HL-60 (cell line): ENCODE measurements around the gene DLX1.

Source experiments
- CTCF ChIP-seq: IDR thresholded peaks from one replicate; pipeline ENCODE4 v1.5.1; 2011; ENCODE audit warnings: low read length, control low read depth, inconsistent platforms; ENCODE audit not compliant: insufficient read depth
- TF ChIP-seq, protein P1 (sequence below): IDR thresholded peaks from 2 replicates; pipeline ENCODE4 v1.6.1; 2012; ENCODE audit warnings: low read depth; ENCODE audit not compliant: insufficient replicate concordance

DNA sequence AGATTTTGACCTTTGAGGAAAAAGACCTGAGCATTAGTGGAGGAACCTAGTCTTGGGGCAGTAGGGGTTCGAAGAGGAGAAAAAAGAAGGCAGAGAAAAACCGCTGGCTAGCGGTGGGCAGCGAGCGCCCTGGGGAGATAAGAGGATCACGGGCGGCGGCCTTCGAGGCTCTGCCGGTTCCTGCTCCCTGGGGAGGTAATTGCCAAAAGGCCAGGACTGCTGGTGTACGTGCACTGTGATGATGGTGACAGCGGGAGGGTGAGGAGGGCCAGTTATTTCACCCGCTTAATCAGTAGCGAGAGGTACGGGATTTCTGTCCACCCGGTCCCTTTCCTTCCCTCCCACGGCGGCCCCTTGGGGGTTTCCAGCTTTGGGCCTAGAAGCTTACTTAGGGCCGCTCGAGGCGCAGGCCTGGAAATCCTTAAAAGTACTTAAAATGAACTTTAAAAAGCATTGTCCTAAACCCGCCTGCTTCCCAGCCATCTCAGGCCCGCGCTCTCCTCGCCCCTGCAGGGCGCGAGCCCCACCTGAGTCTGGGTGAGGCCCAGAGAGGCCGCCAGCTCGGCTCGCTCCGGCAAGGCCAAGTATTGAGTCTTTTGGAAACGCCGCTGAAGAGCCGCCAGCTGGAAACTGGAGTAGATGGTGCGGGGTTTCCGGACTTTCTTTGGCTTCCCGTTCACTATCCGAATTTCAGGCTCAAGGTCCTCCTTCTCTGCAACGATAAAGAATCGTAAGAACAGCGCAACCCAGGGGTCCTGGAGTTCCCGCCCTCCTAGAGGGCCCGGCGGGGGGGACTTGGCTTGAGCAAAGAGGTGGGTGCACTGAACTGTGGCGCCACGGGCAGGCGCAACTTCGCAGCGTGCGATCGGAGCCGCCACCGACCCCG is 15.9 kb downstream of the DLX1 start:
- no peak for TF ChIP-seq CTCF
- TF ChIP-seq, protein P1, sequence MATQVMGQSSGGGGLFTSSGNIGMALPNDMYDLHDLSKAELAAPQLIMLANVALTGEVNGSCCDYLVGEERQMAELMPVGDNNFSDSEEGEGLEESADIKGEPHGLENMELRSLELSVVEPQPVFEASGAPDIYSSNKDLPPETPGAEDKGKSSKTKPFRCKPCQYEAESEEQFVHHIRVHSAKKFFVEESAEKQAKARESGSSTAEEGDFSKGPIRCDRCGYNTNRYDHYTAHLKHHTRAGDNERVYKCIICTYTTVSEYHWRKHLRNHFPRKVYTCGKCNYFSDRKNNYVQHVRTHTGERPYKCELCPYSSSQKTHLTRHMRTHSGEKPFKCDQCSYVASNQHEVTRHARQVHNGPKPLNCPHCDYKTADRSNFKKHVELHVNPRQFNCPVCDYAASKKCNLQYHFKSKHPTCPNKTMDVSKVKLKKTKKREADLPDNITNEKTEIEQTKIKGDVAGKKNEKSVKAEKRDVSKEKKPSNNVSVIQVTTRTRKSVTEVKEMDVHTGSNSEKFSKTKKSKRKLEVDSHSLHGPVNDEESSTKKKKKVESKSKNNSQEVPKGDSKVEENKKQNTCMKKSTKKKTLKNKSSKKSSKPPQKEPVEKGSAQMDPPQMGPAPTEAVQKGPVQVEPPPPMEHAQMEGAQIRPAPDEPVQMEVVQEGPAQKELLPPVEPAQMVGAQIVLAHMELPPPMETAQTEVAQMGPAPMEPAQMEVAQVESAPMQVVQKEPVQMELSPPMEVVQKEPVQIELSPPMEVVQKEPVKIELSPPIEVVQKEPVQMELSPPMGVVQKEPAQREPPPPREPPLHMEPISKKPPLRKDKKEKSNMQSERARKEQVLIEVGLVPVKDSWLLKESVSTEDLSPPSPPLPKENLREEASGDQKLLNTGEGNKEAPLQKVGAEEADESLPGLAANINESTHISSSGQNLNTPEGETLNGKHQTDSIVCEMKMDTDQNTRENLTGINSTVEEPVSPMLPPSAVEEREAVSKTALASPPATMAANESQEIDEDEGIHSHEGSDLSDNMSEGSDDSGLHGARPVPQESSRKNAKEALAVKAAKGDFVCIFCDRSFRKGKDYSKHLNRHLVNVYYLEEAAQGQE, result no peak
